ENCODE measurements around the gene ASB1.

ASB1 gene

GRCh38 chr2:238413368-238413767, 13.4 kb upstream of the ASB1 start:
- no peak for TF ChIP-seq ZNF274 (IDR thresholded peaks at IDR 0.05; ENCODE audit: low read depth, low read length)
- TF ChIP-seq SUZ12 (IDR thresholded peaks at IDR 0.05; ENCODE audit: extremely low read depth, insufficient read depth, insufficient read length): no peak
- TF ChIP-seq YY1 (IDR thresholded peaks at IDR 0.05; ENCODE audit: insufficient read depth, insufficient read length): no peak
- Histone ChIP-seq H3K4me1 (ENCODE audit: insufficient read depth, insufficient read length) (peaks cover 4% of the 10 kb centered on the region), H3K9me3 (ENCODE audit: insufficient read depth, low read length) (peaks cover 14% of the 10 kb centered on the region; the same call in 1 of the 2 replicates), H3K4me3 (ENCODE audit: insufficient read length, low read depth) (no peak overlapping the region), H3K9ac (ENCODE audit: insufficient read length, low read depth) (no peak overlapping the region), H3K27me3 (ENCODE audit: insufficient read depth, insufficient read length) (no peaks in the 10 kb centered on the region), H3K36me3 (ENCODE audit: insufficient read depth, insufficient read length, low read length) (no peaks in the 10 kb centered on the region)
- DNase-seq (ENCODE audit: low read depth, low spot score): no peak

- TF ChIP-seq ZNF274 (IDR thresholded peaks at IDR 0.05; ENCODE audit: low read depth, low read length): no peak
- no peak for TF ChIP-seq SUZ12 (IDR thresholded peaks at IDR 0.05; ENCODE audit: extremely low read depth, insufficient read depth, insufficient read length)
- TF ChIP-seq YY1 (IDR thresholded peaks at IDR 0.05; ENCODE audit: insufficient read depth, insufficient read length): no peak
- H3K27me3 ChIP-seq (ENCODE audit: insufficient read depth, insufficient read length): no peaks in the 10 kb centered on the region
- no peak overlapping the region for H3K9ac ChIP-seq (ENCODE audit: insufficient read length, low read depth)
- H3K4me1 ChIP-seq (ENCODE audit: insufficient read depth, insufficient read length): peaks cover 4% of the 10 kb centered on the region
- H3K9me3 ChIP-seq (ENCODE audit: insufficient read depth, low read length): peaks cover 14% of the 10 kb centered on the region; the same call in 1 of the 2 replicates
- H3K36me3 ChIP-seq (ENCODE audit: insufficient read depth, insufficient read length, low read length): no peaks in the 10 kb centered on the region
- H3K4me3 ChIP-seq (ENCODE audit: insufficient read length, low read depth): no peak overlapping the region
- no peak for DNase-seq (ENCODE audit: low read depth, low spot score)
Observed at GRCh38 chr2:238415036-238415764, 11.5 kb upstream of the ASB1 start.

GRCh38 chr2:238415893-238416292, 10.8 kb upstream of the ASB1 start:
- no peak overlapping the region for H3K4me3 ChIP-seq (ENCODE audit: insufficient read length, low read depth)
- H3K4me1 ChIP-seq (ENCODE audit: insufficient read depth, insufficient read length): peaks cover 4% of the 10 kb centered on the region
- H3K9me3 ChIP-seq (ENCODE audit: insufficient read depth, low read length): peaks cover 14% of the 10 kb centered on the region; the same call in 1 of the 2 replicates
- DNase-seq (ENCODE audit: low read depth, low spot score): no peak
- H3K36me3 ChIP-seq (ENCODE audit: insufficient read depth, insufficient read length, low read length): no peaks in the 10 kb centered on the region
- H3K27me3 ChIP-seq (ENCODE audit: insufficient read depth, insufficient read length): no peaks in the 10 kb centered on the region
- no peak overlapping the region for H3K9ac ChIP-seq (ENCODE audit: insufficient read length, low read depth)
- TF ChIP-seq ZNF274 (IDR thresholded peaks at IDR 0.05; ENCODE audit: low read depth, low read length) (no peak), YY1 (IDR thresholded peaks at IDR 0.05; ENCODE audit: insufficient read depth, insufficient read length) (no peak), SUZ12 (IDR thresholded peaks at IDR 0.05; ENCODE audit: extremely low read depth, insufficient read depth, insufficient read length) (no peak)

GRCh38 chr2:238418196-238418998, 8.3 kb upstream of the ASB1 start:
- Histone ChIP-seq H3K36me3 (ENCODE audit: insufficient read depth, insufficient read length, low read length) (no peaks in the 10 kb centered on the region), H3K4me1 (ENCODE audit: insufficient read depth, insufficient read length) (peaks cover 9% of the 10 kb centered on the region), H3K4me3 (ENCODE audit: insufficient read length, low read depth) (no peak overlapping the region), H3K9me3 (ENCODE audit: insufficient read depth, low read length) (peaks cover 14% of the 10 kb centered on the region; the same call in 1 of the 2 replicates), H3K9ac (ENCODE audit: insufficient read length, low read depth) (no peak overlapping the region), H3K27me3 (ENCODE audit: insufficient read depth, insufficient read length) (no peaks in the 10 kb centered on the region)
- TF ChIP-seq SUZ12 (IDR thresholded peaks at IDR 0.05; ENCODE audit: extremely low read depth, insufficient read depth, insufficient read length) (no peak), ZNF274 (IDR thresholded peaks at IDR 0.05; ENCODE audit: low read depth, low read length) (no peak), YY1 (IDR thresholded peaks at IDR 0.05; ENCODE audit: insufficient read depth, insufficient read length) (no peak)
- DNase-seq (ENCODE audit: low read depth, low spot score): no peak

GRCh38 chr2:238418999-238419546, 7.7 kb upstream of the ASB1 start:
- no peaks in the 10 kb centered on the region for H3K36me3 ChIP-seq (ENCODE audit: insufficient read depth, insufficient read length, low read length)
- no peak overlapping the region for H3K9ac ChIP-seq (ENCODE audit: insufficient read length, low read depth)
- H3K4me1 ChIP-seq (ENCODE audit: insufficient read depth, insufficient read length): peaks cover 9% of the 10 kb centered on the region
- H3K9me3 ChIP-seq (ENCODE audit: insufficient read depth, low read length): peaks cover 14% of the 10 kb centered on the region; the same call in 1 of the 2 replicates
- no peak for DNase-seq (ENCODE audit: low read depth, low spot score)
- no peaks in the 10 kb centered on the region for H3K27me3 ChIP-seq (ENCODE audit: insufficient read depth, insufficient read length)
- TF ChIP-seq ZNF274 (IDR thresholded peaks at IDR 0.05; ENCODE audit: low read depth, low read length) (no peak), SUZ12 (IDR thresholded peaks at IDR 0.05; ENCODE audit: extremely low read depth, insufficient read depth, insufficient read length) (no peak), YY1 (IDR thresholded peaks at IDR 0.05; ENCODE audit: insufficient read depth, insufficient read length) (no peak)
- no peak overlapping the region for H3K4me3 ChIP-seq (ENCODE audit: insufficient read length, low read depth)

GRCh38 chr2:238420442-238420841, 6.3 kb upstream of the ASB1 start:
- no peaks in the 10 kb centered on the region for H3K36me3 ChIP-seq (ENCODE audit: insufficient read depth, insufficient read length, low read length)
- no peak for DNase-seq (ENCODE audit: low read depth, low spot score)
- H3K4me3 ChIP-seq (ENCODE audit: insufficient read length, low read depth): no peak overlapping the region
- no peak for TF ChIP-seq ZNF274 (IDR thresholded peaks at IDR 0.05; ENCODE audit: low read depth, low read length)
- H3K9ac ChIP-seq (ENCODE audit: insufficient read length, low read depth): no peak overlapping the region
- H3K27me3 ChIP-seq (ENCODE audit: insufficient read depth, insufficient read length): no peaks in the 10 kb centered on the region
- H3K4me1 ChIP-seq (ENCODE audit: insufficient read depth, insufficient read length): peaks cover 15% of the 10 kb centered on the region
- peaks cover 11% of the 10 kb centered on the region; the same call in 1 of the 2 replicates for H3K9me3 ChIP-seq (ENCODE audit: insufficient read depth, low read length)

Data from NT2/D1 (cell line).